Amygdala (tissue), 56 donors: ENCODE results near the gene SLC9A9.

Experiments
- DNase-seq, 56 donors: peaks; one replicate each; lab custom pipeline; 2025; lab: John Stamatoyannopoulos, UW

The SLC9A9 gene

GRCh38 chr3:143769616-143770015, 78.7 kb downstream of the SLC9A9 start:
- DNase-seq, result no peak

DNA sequence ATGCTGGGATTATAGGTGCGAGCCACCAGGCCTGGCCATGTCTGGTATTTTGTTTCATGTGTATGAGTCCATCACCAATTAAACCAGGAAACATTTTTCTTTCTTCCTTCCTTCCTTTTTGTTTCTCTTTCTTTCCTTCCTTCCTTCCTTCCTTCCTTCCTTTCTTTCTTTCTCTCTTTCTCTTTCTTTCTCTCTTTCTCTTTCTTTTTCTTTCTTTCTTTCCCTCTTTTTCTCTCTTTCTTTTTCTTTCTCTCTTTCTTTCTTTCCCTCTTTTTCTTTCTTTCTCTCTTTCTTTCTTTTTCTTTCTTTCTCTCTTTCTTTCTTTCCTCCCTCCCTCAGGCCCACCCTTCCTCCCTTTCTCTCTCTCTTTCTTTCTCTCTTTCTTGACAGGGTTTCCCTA, 83.4 kb downstream of the SLC9A9 start:
- DNase-seq, result no peak

DNA sequence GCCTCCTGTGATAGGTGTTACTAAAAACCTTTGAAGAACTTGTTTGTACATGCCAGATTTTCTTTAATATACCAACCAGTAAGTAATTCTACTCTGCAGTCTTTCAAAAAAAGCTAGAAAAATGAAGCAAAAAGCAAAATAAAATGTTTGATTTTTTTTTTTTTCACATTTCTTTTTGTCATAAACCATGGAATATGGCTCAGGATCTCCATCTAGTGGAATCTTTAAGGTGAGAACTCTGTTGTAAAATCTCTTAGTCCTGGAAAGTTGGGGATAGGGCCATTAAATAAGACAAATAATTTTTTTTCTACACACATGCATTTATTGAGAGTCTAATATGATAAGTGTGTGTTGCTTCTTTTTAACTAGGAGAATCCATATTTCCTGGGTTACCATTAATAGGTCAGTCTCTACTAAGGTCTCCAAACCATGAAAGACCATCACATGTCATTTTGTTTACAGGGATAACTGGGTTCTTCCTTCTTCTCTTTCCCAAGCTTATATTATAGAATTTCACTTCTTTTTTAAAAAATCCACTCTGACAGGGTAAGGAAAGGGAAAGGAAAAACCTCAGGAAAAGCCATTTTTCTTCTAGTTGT, 84.6 kb downstream of the SLC9A9 start:
- peak in 1 of 56 donors; percentile 6 for DNase-seq

DNA sequence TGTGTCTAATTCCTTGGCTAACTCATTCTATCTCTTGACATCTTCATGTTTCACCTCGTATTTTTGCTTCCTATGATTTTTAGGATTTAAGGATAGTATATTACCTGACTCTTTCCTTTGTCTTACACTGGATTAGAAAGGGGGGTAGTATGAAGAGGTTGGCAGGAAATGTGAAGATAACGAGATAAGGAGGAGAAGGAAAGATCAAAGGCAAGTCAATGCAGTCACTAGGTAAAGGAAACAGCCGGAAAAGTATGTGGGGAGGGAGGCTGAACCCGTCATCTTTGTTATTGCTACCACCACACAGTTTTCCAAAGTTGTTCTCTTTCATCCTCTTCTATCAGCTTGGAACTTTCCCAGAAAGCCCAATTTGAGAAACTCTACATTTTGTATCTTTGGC, 90.6 kb downstream of the SLC9A9 start:
- no peak for DNase-seq

DNA sequence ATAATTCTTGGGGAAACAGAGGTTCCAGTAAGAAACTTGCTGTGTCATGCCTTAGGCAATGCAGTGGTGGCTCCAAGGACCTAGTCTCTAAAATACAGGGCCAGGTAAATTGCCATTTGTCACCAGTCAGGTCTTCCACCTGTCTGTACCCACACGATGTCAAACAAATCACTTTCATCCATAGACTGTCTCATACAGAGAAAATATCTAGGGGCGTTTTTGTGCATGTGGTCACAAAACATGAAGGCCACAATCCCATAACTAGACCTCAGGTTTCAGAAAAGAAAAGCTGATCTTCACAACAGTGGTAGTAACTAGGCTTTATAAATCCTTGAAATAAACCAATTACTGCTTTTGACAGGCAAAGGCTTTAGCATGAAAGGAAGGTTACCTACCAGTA, 92.3 kb downstream of the SLC9A9 start:
- no peak for DNase-seq

GRCh38 chr3:143754090-143754489, 94.2 kb downstream of the SLC9A9 start:
- no peak for DNase-seq

- DNase-seq, result no peak
These were observed 94.8 kb downstream of the SLC9A9 start for GRCh38 chr3:143753456-143753855.

- DNase-seq, result no peak
These were observed 95.3 kb downstream of the SLC9A9 start for GRCh38 chr3:143753006-143753405.

GRCh38 chr3:143751643-143752178, 96.6 kb downstream of the SLC9A9 start:
- DNase-seq, result no peak

GRCh38 chr3:143750841-143751240, 97.4 kb downstream of the SLC9A9 start:
- no peak for DNase-seq

- DNase-seq, result no peak
These were observed 98.3 kb downstream of the SLC9A9 start for GRCh38 chr3:143749926-143750325.

GRCh38 chr3:143737065-143737464, 111.2 kb downstream of the SLC9A9 start:
- no peak for DNase-seq

DNA sequence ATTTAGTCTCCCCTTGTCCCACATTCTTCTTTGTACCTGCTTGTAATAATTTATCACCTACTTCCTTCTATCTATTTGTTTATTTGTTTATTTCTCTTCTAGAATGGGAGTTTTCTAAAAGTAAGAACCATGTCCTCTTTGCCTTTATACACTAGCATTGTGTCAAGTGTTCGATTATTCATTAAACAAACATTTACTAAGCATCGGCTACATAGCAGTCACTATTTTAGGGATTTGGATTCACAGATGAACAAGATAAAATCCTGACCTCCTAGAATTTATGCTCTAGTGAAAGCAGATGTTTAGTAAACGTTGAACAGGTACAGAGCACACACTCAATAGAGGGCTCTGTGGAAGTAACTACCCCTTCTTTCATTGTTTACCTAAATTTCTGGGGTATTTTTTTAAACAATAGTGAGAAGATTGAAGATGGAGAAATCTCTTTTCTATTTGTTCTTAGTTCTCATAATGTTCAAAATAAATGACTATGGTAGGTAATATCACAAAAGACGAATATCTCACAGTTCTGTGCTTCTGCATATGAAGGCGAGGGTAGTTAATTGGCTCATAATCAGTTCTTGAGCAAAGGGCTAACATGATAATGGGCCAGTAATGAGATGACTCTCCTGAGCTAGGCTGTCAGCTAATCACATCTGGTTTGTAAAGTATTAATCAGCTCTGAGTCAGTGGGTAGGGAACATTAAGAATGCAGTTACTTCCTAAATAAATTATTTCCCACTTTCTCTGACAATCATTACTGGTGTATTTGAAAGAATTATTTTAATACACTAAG, 111.9 kb downstream of the SLC9A9 start:
- no peak for DNase-seq

DNA sequence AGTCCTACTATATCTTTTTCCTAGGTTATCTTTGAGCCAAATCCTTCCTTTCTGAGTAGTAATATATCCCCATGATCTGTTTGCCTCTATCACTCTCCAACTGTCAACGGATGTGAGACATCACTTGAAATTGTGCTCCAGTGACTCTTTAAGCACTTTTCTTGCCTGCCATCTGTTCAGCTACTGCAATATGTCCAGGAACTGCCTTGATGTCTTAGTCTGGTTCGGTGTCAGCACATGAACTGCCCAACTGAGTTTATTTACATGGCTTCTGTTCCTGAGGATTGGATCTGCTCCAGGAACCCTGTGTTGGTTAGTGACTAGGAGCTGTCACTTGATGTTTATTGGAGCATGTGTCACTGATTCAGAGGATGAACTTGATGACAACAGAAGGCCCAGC, 116.5 kb downstream of the SLC9A9 start:
- no peak for DNase-seq

GRCh38 chr3:143731320-143731719, 116.9 kb downstream of the SLC9A9 start:
- DNase-seq, result no peak

DNA sequence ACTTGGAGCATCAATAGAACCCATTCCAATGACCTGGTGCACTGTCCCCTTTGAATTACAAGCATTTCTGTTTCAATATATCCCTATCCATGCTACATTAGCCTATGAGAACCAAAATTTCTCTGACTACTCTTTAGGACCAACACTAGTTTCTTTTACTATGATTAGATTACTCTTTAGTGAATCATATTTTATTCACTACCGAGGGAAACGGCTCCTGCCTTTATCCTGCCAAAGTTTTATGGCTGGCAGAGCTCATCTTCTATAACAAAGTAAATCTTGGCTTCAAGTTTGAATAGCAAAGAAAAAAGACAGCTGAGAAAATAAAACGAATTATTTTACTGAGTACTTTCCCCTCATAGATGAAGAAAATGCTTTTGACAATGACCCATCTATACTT, 120.9 kb downstream of the SLC9A9 start:
- DNase-seq, result no peak

- DNase-seq, result no peak
These were observed 121.5 kb downstream of the SLC9A9 start for GRCh38 chr3:143726727-143727126.

- DNase-seq, result no peak
These were observed 127.9 kb downstream of the SLC9A9 start for GRCh38 chr3:143720381-143720780.

DNA sequence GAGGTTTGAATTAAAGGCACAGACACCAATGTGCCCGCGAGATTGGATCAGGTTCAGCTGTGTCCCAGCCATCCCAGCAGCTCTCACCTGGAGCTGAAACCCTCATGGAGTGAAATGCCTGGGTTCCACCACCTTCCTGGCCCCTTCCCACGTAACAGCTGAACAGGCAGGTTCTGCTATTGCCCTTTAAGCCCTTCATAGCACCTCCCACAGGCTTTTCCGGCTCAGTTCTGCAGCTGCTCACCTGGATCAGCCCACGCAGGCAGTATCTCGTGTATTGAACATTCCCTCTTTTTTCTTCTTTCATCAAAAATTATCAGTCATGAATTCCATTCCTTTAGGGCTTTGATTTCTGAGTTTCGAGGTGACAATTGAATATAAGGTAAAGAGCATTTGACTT, 129.8 kb downstream of the SLC9A9 start:
- DNase-seq, result no peak

- no peak for DNase-seq
These were observed 131.5 kb downstream of the SLC9A9 start for GRCh38 chr3:143716731-143717130.

DNA sequence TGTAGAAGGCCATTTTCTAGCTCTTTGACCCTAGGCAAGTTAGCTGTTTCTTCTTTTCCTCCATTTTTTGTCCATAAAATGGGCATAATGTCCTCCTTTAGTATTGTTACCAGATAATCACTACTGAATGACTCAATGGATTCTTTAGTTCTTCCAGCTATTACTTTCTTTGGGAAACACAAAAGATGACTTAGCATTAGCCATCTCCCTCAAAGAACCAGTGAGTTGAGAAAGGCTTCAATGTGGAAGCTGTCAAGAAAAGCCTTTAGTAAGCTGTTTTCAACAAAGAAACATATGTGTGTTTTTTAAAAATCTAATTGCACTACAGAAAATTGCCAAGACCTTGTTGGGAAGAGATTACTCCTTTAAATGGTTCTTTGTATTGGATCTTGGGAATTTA, 135.7 kb downstream of the SLC9A9 start:
- DNase-seq, result no peak

- no peak for DNase-seq
These were observed 140.4 kb downstream of the SLC9A9 start for GRCh38 chr3:143707848-143708247.
